ENCODE results near the gene MAP4K5.

The MAP4K5 gene

DNA sequence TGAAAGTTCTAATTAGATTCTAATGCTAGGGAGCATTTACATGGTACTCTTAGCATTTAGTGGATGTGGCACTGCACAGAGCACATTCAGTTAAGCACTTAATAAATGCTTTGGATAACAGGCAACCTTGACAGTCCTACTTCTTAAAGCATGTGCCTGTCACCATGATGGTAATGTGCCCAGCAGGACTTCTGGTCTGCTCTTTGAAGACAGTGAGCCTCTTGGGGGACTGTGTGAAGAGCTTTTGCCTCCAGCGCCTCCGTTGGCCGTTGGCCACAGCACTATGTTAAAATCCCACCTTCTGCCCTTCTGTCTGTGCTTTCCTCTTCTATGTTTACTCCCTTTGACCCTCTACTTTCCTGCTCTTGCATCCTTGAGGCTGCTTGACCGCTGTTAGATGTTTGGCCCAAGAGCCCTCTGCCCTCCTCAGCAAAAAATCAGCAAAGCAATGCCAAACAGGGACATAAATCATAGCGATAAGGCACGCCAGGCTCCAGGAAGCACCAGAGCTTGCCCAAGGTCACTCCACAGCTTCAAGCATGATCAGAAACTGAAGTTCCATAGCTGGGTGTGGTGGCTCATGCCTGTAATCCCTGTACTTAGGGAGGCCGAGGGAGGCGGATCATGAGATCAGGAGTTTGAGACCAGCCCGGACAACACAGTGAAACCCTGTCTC, 144.0 kb downstream of the MAP4K5 start:
- TF ChIP-seq, protein P1, sequence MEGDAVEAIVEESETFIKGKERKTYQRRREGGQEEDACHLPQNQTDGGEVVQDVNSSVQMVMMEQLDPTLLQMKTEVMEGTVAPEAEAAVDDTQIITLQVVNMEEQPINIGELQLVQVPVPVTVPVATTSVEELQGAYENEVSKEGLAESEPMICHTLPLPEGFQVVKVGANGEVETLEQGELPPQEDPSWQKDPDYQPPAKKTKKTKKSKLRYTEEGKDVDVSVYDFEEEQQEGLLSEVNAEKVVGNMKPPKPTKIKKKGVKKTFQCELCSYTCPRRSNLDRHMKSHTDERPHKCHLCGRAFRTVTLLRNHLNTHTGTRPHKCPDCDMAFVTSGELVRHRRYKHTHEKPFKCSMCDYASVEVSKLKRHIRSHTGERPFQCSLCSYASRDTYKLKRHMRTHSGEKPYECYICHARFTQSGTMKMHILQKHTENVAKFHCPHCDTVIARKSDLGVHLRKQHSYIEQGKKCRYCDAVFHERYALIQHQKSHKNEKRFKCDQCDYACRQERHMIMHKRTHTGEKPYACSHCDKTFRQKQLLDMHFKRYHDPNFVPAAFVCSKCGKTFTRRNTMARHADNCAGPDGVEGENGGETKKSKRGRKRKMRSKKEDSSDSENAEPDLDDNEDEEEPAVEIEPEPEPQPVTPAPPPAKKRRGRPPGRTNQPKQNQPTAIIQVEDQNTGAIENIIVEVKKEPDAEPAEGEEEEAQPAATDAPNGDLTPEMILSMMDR (IDR thresholded peaks at IDR 0.05; ENCODE audit: control insufficient read depth, extremely low read depth, insufficient read depth) = no peak
- H3K4me3 ChIP-seq (ENCODE audit: low read depth, low read length) = no peak overlapping the region
- DNase-seq (ENCODE audit: low read depth) = no peak

DNA sequence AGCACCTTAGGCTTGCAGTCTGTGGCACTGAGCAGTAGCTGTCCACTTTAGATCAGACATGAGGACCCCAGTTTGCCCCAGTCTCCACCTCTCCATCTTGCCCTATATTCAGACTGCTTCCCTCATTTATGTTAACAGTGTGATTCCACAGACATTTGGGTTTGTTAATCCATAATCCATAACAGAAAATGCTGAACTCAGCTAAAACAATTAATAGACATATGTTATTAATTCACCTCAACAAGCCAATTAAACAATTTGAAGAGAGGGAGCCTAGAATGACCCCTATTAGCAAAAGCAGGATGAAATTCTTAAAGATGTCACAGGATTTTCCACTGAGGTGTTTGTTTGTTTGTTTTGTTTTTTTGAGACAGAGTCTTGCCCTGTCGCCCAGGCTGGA, 144.8 kb downstream of the MAP4K5 start:
- TF ChIP-seq, protein P1 (IDR thresholded peaks at IDR 0.05; ENCODE audit: control insufficient read depth, extremely low read depth, insufficient read depth) = no peak
- no peak for DNase-seq (ENCODE audit: low read depth)
- no peak overlapping the region for H3K4me3 ChIP-seq (ENCODE audit: low read depth, low read length)

DNA sequence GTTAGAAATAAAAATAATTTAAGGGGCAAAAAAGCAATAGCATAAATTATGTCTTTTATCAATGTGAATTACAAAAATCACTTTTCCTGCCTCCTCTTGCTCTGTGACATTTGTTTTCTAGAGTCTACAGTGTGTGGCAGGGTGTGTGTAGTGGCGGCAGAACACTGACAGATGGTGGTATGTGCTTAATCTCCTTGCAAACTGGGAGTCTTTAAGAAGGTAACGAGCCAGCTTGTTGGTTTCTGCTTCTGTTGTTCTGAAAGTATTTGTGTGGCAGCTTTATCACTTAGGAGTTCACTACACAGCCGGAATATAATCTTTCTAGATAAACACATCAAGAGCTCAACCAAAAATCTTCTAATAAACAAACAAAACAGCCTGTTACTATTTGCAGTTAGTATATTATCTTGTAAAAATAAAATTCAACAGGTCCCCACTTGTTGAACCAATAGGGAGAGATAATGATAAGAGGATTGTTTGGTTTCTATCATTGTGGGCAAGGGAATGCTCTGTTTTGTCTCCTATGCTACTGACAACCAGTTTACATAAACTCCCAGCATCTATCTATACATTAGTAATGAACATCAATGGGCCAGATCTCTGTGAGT, 148.6 kb downstream of the MAP4K5 start:
- DNase-seq (ENCODE audit: low read depth) = peak; percentile 41
- H3K4me3 ChIP-seq (ENCODE audit: low read depth, low read length) = no peak overlapping the region
- TF ChIP-seq, protein P1 (IDR thresholded peaks at IDR 0.05; ENCODE audit: control insufficient read depth, extremely low read depth, insufficient read depth) = peak; percentile 59

DNA sequence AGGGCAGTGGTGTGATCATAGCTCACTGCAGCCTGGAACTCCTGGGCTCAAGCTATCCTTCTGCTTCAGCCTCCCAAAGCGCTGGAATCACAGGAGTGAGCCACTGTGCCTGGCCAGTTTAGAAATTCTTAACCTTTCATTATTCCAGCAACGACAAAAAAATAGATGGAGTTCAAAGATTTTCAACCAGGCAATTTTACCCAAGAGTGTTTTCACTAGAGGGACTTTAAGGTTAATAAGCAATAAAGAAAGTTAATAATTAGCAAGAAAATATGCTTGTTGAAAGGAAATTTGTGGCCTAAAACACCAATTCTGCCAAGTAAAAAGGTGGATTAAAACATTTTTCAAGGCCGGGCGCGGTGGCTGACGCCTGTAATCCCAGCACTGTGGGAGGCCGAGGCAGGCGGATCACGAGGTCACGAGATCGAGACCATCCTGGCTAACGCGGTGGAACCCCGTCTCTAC, 150.5 kb downstream of the MAP4K5 start:
- no peak for DNase-seq (ENCODE audit: low read depth)
- TF ChIP-seq, protein P1 (IDR thresholded peaks at IDR 0.05; ENCODE audit: control insufficient read depth, extremely low read depth, insufficient read depth) = no peak
- no peak overlapping the region for H3K4me3 ChIP-seq (ENCODE audit: low read depth, low read length)

DNA sequence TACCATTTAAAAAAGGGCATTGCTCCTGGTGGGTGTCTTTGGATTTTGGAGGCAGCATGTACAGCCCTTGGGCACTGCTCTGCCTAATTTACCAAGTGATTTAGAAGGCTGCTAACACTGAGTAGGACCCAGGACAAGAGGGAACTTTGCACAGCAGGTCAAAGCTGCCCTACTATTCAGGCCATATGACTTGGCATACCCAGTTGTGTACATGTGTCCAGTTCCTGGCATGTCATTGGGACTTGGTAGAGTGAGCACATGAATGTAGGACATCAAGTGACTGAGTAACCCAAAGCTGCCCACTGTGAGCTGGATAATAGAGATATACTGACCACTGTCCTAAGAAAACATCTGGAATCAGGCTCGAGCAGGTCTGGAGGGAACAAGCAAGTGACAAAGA, 151.4 kb downstream of the MAP4K5 start:
- no peak for DNase-seq (ENCODE audit: low read depth)
- TF ChIP-seq, protein P1 (IDR thresholded peaks at IDR 0.05; ENCODE audit: control insufficient read depth, extremely low read depth, insufficient read depth) = no peak
- H3K4me3 ChIP-seq (ENCODE audit: low read depth, low read length) = no peak overlapping the region

DNA sequence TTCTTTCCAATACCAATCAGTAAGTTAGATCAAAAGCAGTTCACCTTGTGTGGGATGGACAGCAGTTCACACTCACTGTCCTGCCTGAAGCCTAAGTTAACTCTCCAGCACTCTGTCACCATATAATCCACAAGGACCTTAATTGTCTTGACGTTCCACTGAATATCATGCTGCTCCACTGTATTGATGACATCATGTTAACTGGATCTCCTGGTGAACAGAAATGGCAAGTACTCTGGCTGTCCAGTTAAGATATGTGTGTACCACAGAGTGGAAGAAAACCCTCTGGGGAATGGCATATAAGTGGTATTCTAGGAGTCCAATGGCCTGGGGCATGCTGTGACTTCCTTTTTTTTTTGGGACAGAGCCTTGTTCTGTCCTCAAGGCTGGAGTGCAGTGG, 151.9 kb downstream of the MAP4K5 start:
- DNase-seq (ENCODE audit: low read depth) = no peak
- H3K4me3 ChIP-seq (ENCODE audit: low read depth, low read length) = no peak overlapping the region
- TF ChIP-seq, protein P1 (IDR thresholded peaks at IDR 0.05; ENCODE audit: control insufficient read depth, extremely low read depth, insufficient read depth) = no peak

Measured in LNCaP clone FGC (cell line).